GM21529 (cell line): ENCODE results near the gene CDK9.
A peak's percentile ranks its signal among the peaks of the same experiment; 100 is the strongest.
"Not testable (repeated sequence)": the region's sequence is repeated elsewhere in the genome, so short reads cannot be mapped to it uniquely, and the experiment has no call there.

Source experiments
- ATAC-seq: cut with Tn5 transposase; IDR thresholded peaks from one replicate; pipeline ENCODE4 v1.9.1; 2021; ENCODE audit not compliant: unreplicated experiment

CDK9 gene

GRCh38 chr9:127779136-127779981 is 6.5 kb upstream of the CDK9 start:
- ATAC-seq, result peak; percentile 51

GRCh38 chr9:127780126-127780885 is 5.5 kb upstream of the CDK9 start:
- ATAC-seq, result no peak

- ATAC-seq, result not testable (repeated sequence)
Measured at GRCh38 chr9:127780909-127781308, 4.9 kb upstream of the CDK9 start.

- no peak for ATAC-seq
Measured at GRCh38 chr9:127781806-127782205, 4.0 kb upstream of the CDK9 start.

GRCh38 chr9:127783111-127784008 is 2.5 kb upstream of the CDK9 start:
- ATAC-seq, result no peak

- peak; percentile 36 for ATAC-seq
Measured at GRCh38 chr9:127785023-127785932, 556 bp upstream of the CDK9 start.

- ATAC-seq, result no peak
Measured at GRCh38 chr9:127786773-127787104, 905 bp downstream of the CDK9 start.

GRCh38 chr9:127788337-127789011 is 2.6 kb downstream of the CDK9 start:
- no peak for ATAC-seq

GRCh38 chr9:127789179-127789578 is 3.3 kb downstream of the CDK9 start:
- ATAC-seq, result no peak

GRCh38 chr9:127790094-127790855 is 4.4 kb downstream of the CDK9 start:
- no peak for ATAC-seq

- no peak for ATAC-seq
Measured at GRCh38 chr9:127791085-127791484, 5.3 kb downstream of the CDK9 start.

GRCh38 chr9:127792417-127793031 is 6.7 kb downstream of the CDK9 start:
- no peak for ATAC-seq

- ATAC-seq, result no peak
Measured at GRCh38 chr9:127793093-127793708, 7.4 kb downstream of the CDK9 start.

GRCh38 chr9:127794001-127794791 is 8.4 kb downstream of the CDK9 start:
- no peak for ATAC-seq

- no peak for ATAC-seq
Measured at GRCh38 chr9:127796225-127796813, 10.5 kb downstream of the CDK9 start.

GRCh38 chr9:127796852-127797370 is 11.1 kb downstream of the CDK9 start:
- ATAC-seq, result no peak
